Small intestine (tissue), 7 donors: ENCODE results near the gene PIK3AP1. TPM values are rescaled to one million over a fixed set of nuclear protein-coding genes. Genes with fewer than 3 reads are reported as not detected.

Source experiments
- DNase-seq, 2 donors: peaks; one replicate each; pipeline versions ENCODE4 v3.0.0 to v3.0.0-alpha.2; 2013
- FAIRE-seq: peaks from 2 replicates; lab custom pipeline; 2012; peaks lifted over from hg19 to GRCh38; lab: Jason Lieb, UNC
- H3K27ac ChIP-seq, 3 donors: one replicate each; pipeline ENCODE4 v1.5.1; 2013; ENCODE audit warnings: low read length in 2 of 3, mild to moderate bottlenecking in 2 of 3, control low read depth in 1 of 3, inconsistent platforms in 1 of 3, low read depth in 1 of 3, moderate library complexity in 1 of 3
- H3K27me3 ChIP-seq, 3 donors: one replicate each; pipeline ENCODE4 v1.6.1; 2013; ENCODE audit warnings: low read length in 3 of 3, inconsistent platforms in 1 of 3; ENCODE audit not compliant: control insufficient read depth in 3 of 3, insufficient read depth in 3 of 3
- H3K36me3 ChIP-seq, 3 donors: one replicate each; pipeline ENCODE4 v1.6.1; 2013; ENCODE audit warnings: low read length in 3 of 3, inconsistent platforms in 1 of 3, low read depth in 1 of 3, mild to moderate bottlenecking in 1 of 3, moderate library complexity in 1 of 3; ENCODE audit not compliant: control insufficient read depth in 3 of 3, insufficient read depth in 2 of 3
- H3K4me1 ChIP-seq, 3 donors: one replicate each; pipeline ENCODE4 v1.6.1; 2013; ENCODE audit warnings: low read length in 2 of 3, inconsistent platforms in 1 of 3, low read depth in 1 of 3, mild to moderate bottlenecking in 1 of 3, moderate library complexity in 1 of 3; ENCODE audit not compliant: control insufficient read depth in 3 of 3, insufficient read depth in 2 of 3
- H3K4me3 ChIP-seq, 3 donors: one replicate each; pipeline ENCODE4 v1.5.1; 2013; ENCODE audit warnings: low read length in 3 of 3, control low read depth in 1 of 3, inconsistent platforms in 1 of 3, low read depth in 1 of 3, mild to moderate bottlenecking in 1 of 3, moderate library complexity in 1 of 3
- H3K9me3 ChIP-seq, 2 donors: one replicate each; pipeline ENCODE4 v1.6.1; 2013; ENCODE audit warnings: low read depth in 1 of 2, low read length in 1 of 2; ENCODE audit not compliant: control insufficient read depth in 2 of 2, insufficient read depth in 1 of 2
- WGBS, 3 donors: extraction: QIAGEN DNeasy Blood & Tissue Kit; methylation state at CpG; one replicate each; pipeline ENCODE4 v1.1.7; 2013; 5-methylcytosine and 5-hydroxymethylcytosine counted together
- polyA plus RNA-seq, 4 donors: library from polyadenylated mRNA; stranded (reverse) in 3 of 4; unstranded in 1 of 4; fragments of 200-250 nt in 3 of 4; fragments of 120-200 nt in 1 of 4; gene quantifications; one replicate each; pipeline versions ENCODE4 v1.2.1 to v1.2.3, GENCODE V29; 2013
- donor health status: healthy with polysubstance abuse.
- donor health status: control.
- donor health status: control.
- donor health status: Bipolar disorder and iron deficiency.
- donor health status: healthy.

Gene PIK3AP1
- polyA plus RNA-seq, 4 donors, result 5.6 to 9.2 (median 6.6) TPM

- Histone ChIP-seq H3K4me1 (no peaks in the 10 kb centered on the region), H3K27ac (no peak overlapping the region), H3K4me3 (no peak overlapping the region), H3K27me3 (no peaks in the 10 kb centered on the region), H3K36me3 (no peaks in the 10 kb centered on the region), H3K9me3 (no peaks in the 10 kb centered on the region)
- DNase-seq (no peak), FAIRE-seq (no peak)
- 85 to 93% (median 90%) methylated on average over 5 of the region's 5 CpGs for WGBS, 3 donors
Measured at GRCh38 chr10:96626795-96627194, 93.5 kb downstream of the PIK3AP1 start.

- H3K27ac ChIP-seq, result no peak overlapping the region
- no peak for DNase-seq
- no peaks in the 10 kb centered on the region for H3K9me3 ChIP-seq
- no peak overlapping the region for H3K4me3 ChIP-seq
- H3K27me3 ChIP-seq, result no peaks in the 10 kb centered on the region
- no peak for FAIRE-seq
- no peaks in the 10 kb centered on the region for H3K4me1 ChIP-seq
- WGBS, 3 donors, result 80 to 100% (median 94%) methylated on average over 1 of the region's 1 CpG
- H3K36me3 ChIP-seq, result no peaks in the 10 kb centered on the region
Measured at GRCh38 chr10:96625173-96625572, 95.1 kb downstream of the PIK3AP1 start.

GRCh38 chr10:96622013-96622787 lies 98.1 kb downstream of the PIK3AP1 start:
- DNase-seq (no peak), FAIRE-seq (no peak)
- Histone ChIP-seq H3K36me3 (no peaks in the 10 kb centered on the region), H3K27me3 (no peaks in the 10 kb centered on the region), H3K4me1 (peaks cover 0 to 8% (median 5%) of the 10 kb centered on the region in 3 donors), H3K4me3 (no peak overlapping the region), H3K27ac (no peak overlapping the region), H3K9me3 (no peaks in the 10 kb centered on the region)
- WGBS, 3 donors, result 77 to 87% (median 80%) methylated on average over 6 of the region's 6 CpGs

GRCh38 chr10:96619796-96620773 lies 100.2 kb downstream of the PIK3AP1 start:
- peak overlapping the region in 1 of 3 donors; percentile 11 for H3K27ac ChIP-seq
- FAIRE-seq, result no peak
- peaks cover 0 to 8% (median 5%) of the 10 kb centered on the region in 3 donors for H3K4me1 ChIP-seq
- no peak overlapping the region for H3K4me3 ChIP-seq
- peak in 1 of 2 donors; percentile 44 for DNase-seq
- H3K36me3 ChIP-seq, result peaks cover 0 to 4% (median 3%) of the 10 kb centered on the region in 3 donors
- no peaks in the 10 kb centered on the region for H3K27me3 ChIP-seq
- no peaks in the 10 kb centered on the region for H3K9me3 ChIP-seq
- 29 to 63% (median 47%) methylated on average over 17 of the region's 17 CpGs for WGBS, 3 donors

- H3K4me1 ChIP-seq, result peaks cover 0 to 9% (median 5%) of the 10 kb centered on the region in 3 donors
- H3K36me3 ChIP-seq, result peaks cover 0 to 4% (median 3%) of the 10 kb centered on the region in 3 donors
- DNase-seq, result peak in 1 of 2 donors; percentile 9
- 54 to 75% (median 70%) methylated on average over 11 of the region's 11 CpGs for WGBS, 3 donors
- no peak overlapping the region for H3K27ac ChIP-seq
- FAIRE-seq, result no peak
- no peaks in the 10 kb centered on the region for H3K27me3 ChIP-seq
- H3K9me3 ChIP-seq, result no peaks in the 10 kb centered on the region
- H3K4me3 ChIP-seq, result no peak overlapping the region
Measured at GRCh38 chr10:96619120-96619519, 101.2 kb downstream of the PIK3AP1 start.

- H3K9me3 ChIP-seq, result no peaks in the 10 kb centered on the region
- no peak overlapping the region for H3K4me3 ChIP-seq
- DNase-seq, result peak in 1 of 2 donors; percentile 44
- peaks cover 0 to 4% (median 3%) of the 10 kb centered on the region in 3 donors for H3K36me3 ChIP-seq
- peaks cover 3 to 14% (median 5%) of the 10 kb centered on the region in 3 donors for H3K4me1 ChIP-seq
- WGBS, 3 donors, result 8 to 38% (median 14%) methylated on average over 2 of the region's 2 CpGs
- no peaks in the 10 kb centered on the region for H3K27me3 ChIP-seq
- no peak overlapping the region for H3K27ac ChIP-seq
- FAIRE-seq, result no peak
Measured at GRCh38 chr10:96618653-96619052, 101.7 kb downstream of the PIK3AP1 start.

- Histone ChIP-seq H3K9me3 (no peaks in the 10 kb centered on the region), H3K27ac (no peak overlapping the region), H3K4me3 (no peak overlapping the region), H3K36me3 (peaks cover 0 to 4% (median 3%) of the 10 kb centered on the region in 3 donors), H3K27me3 (no peaks in the 10 kb centered on the region), H3K4me1 (peaks cover 5 to 28% (median 6%) of the 10 kb centered on the region in 3 donors)
- DNase-seq (no peak), FAIRE-seq (no peak)
- WGBS, 3 donors, result 66 to 70% (median 67%) methylated on average over 4 of the region's 4 CpGs
Measured at GRCh38 chr10:96616961-96617360, 103.4 kb downstream of the PIK3AP1 start.

- Histone ChIP-seq H3K27ac (no peak overlapping the region), H3K36me3 (peaks cover 0 to 4% (median 3%) of the 10 kb centered on the region in 3 donors), H3K4me3 (no peak overlapping the region), H3K27me3 (no peaks in the 10 kb centered on the region), H3K9me3 (no peaks in the 10 kb centered on the region), H3K4me1 (peaks cover 3 to 52% (median 9%) of the 10 kb centered on the region in 3 donors)
- DNase-seq (peak in 1 of 2 donors; percentile 81), FAIRE-seq (no peak)
- WGBS, 3 donors, result 65 to 81% (median 73%) methylated on average over 2 of the region's 2 CpGs
Measured at GRCh38 chr10:96614515-96614914, 105.8 kb downstream of the PIK3AP1 start.
